H1 (cell line): ENCODE results near the gene RIMBP2. TPM values are rescaled to one million over a fixed set of nuclear protein-coding genes. Genes with fewer than 3 reads are reported as not detected.

Experiments used
- CTCF ChIA-PET: fragments of 300-600 bp; sonication (Branson Sonifier 250); formaldehyde crosslinking; loops from one replicate; lab custom pipeline; 2021; ENCODE audit not compliant: partially characterized antibody; lab: Charles Lee
- POLR2A ChIA-PET: fragments of 300-600 bp; sonication (Branson Sonifier 250); formaldehyde crosslinking; loops from one replicate; lab custom pipeline; 2021; ENCODE audit warnings: inconsistent platforms; ENCODE audit not compliant: partially characterized antibody; lab: Charles Lee
- DNase-seq, 2 experiments: peaks; one replicate each; pipeline versions ENCODE4 v3.0.0 to v3.0.0-alpha.2; 2010 to 2022; ENCODE audit warnings: low spot score in 2 of 2, low read depth in 1 of 2, mixed read lengths in 1 of 2
- FAIRE-seq: peaks from 2 replicates; lab custom pipeline; 2011; peaks lifted over from hg19 to GRCh38; lab: Jason Lieb, UNC
- H2AFZ ChIP-seq: 2 replicates; pipeline ENCODE4 v1.8.1; 2012; ENCODE audit warnings: low read length, inconsistent platforms
- H2AK5ac ChIP-seq: 2 replicates; pipeline ENCODE4 v1.6.1; 2013; ENCODE audit warnings: low read depth, low read length
- H2BK120ac ChIP-seq: replicated peaks from 2 replicates; pipeline ENCODE3; 2013; ENCODE audit warnings: low read depth, low read length, inconsistent platforms
- H2BK12ac ChIP-seq: 2 replicates; pipeline ENCODE4 v1.6.1; 2013; ENCODE audit warnings: low read depth, low read length
- H2BK15ac ChIP-seq: 2 replicates; pipeline ENCODE4 v1.6.1; 2013; ENCODE audit warnings: low read length
- H2BK20ac ChIP-seq: 2 replicates; pipeline ENCODE4 v1.6.1; 2013; ENCODE audit warnings: low read length
- H2BK5ac ChIP-seq: 2 replicates; pipeline ENCODE4 v1.6.1; 2013; ENCODE audit warnings: low read depth, low read length
- H3K14ac ChIP-seq: 2 replicates; pipeline ENCODE4 v1.6.1; 2013; ENCODE audit warnings: inconsistent platforms; ENCODE audit not compliant: insufficient read length
- H3K18ac ChIP-seq: 2 replicates; pipeline ENCODE4 v1.6.1; 2013; ENCODE audit warnings: low read length; ENCODE audit errors: extremely low read depth
- H3K23ac ChIP-seq: 2 replicates; pipeline ENCODE4 v1.6.1; 2013; ENCODE audit warnings: inconsistent platforms; ENCODE audit not compliant: insufficient read length
- H3K23me2 ChIP-seq: 2 replicates; pipeline ENCODE4 v1.6.1; 2013; ENCODE audit warnings: low read depth, low read length
- H3K27ac ChIP-seq: 2 replicates; pipeline ENCODE4 v1.6.1; 2011; ENCODE audit warnings: low read depth, low read length, inconsistent platforms
- H3K27me3 ChIP-seq, 4 experiments: replicated peaks in 1 of 4; 1 replicate in 1 of 4; 2 replicates in 3 of 4; pipeline versions ENCODE4 v1.6.1 to v1.8.1; 2011 to 2013; ENCODE audit warnings: low read length in 3 of 4, mild to moderate bottlenecking in 3 of 4, inconsistent platforms in 2 of 4, mixed read lengths in 2 of 4, moderate library complexity in 1 of 4; ENCODE audit not compliant: control insufficient read depth in 3 of 4, insufficient read depth in 3 of 4; ENCODE audit errors: extremely low read depth in 1 of 4
- H3K36me3 ChIP-seq, 4 experiments: 2 replicates each; pipeline versions ENCODE4 v1.6.1 to v1.8.1; 2011 to 2013; ENCODE audit warnings: mild to moderate bottlenecking in 4 of 4, low read length in 3 of 4, moderate library complexity in 2 of 4, control low read depth in 1 of 4, inconsistent platforms in 1 of 4; ENCODE audit not compliant: insufficient read depth in 4 of 4, control insufficient read depth in 2 of 4
- H3K4ac ChIP-seq: replicated peaks from 2 replicates; pipeline ENCODE3; 2013; ENCODE audit warnings: low read length, low read depth, mixed read lengths, inconsistent platforms; ENCODE audit not compliant: insufficient read length
- H3K4me1 ChIP-seq, 4 experiments: replicated peaks in 1 of 4; 1 replicate in 1 of 4; 2 replicates in 3 of 4; pipeline versions ENCODE4 v1.6.1 to v1.8.1; 2011 to 2013; ENCODE audit warnings: low read length in 3 of 4, inconsistent platforms in 2 of 4, mixed read lengths in 1 of 4; ENCODE audit not compliant: insufficient read depth in 4 of 4, control insufficient read depth in 3 of 4
- H3K4me2 ChIP-seq, 2 experiments: 2 replicates each; pipeline versions ENCODE4 v1.6.1 to v1.8.1; 2011 to 2013; ENCODE audit warnings: low read depth in 2 of 2, low read length in 2 of 2, control low read depth in 1 of 2, inconsistent platforms in 1 of 2, mild to moderate bottlenecking in 1 of 2; ENCODE audit not compliant: insufficient read depth in 1 of 2
- H3K4me3 ChIP-seq, 4 experiments: fragments of 200-600, 300-600 bp in 1 of 4; sonication (generic), shearing (Covaris generic), sonication (Bioruptor Twin) in 1 of 4; 2 replicates each; pipeline versions ENCODE4 v1.5.1 to v1.8.1; 2011 to 2016; ENCODE audit warnings: low read length in 4 of 4, low read depth in 3 of 4, control low read depth in 2 of 4, inconsistent platforms in 2 of 4, mild to moderate bottlenecking in 2 of 4, mixed read lengths in 1 of 4, moderate library complexity in 1 of 4; ENCODE audit not compliant: insufficient read depth in 2 of 4; ENCODE audit errors: extremely low read depth in 1 of 4
- H3K56ac ChIP-seq: replicated peaks from 2 replicates; pipeline ENCODE3; 2013; ENCODE audit warnings: low read depth, mild to moderate bottlenecking, mixed read lengths, low read length, inconsistent platforms; ENCODE audit not compliant: insufficient read length
- H3K79me1 ChIP-seq: 2 replicates; pipeline ENCODE4 v1.6.1; 2013; ENCODE audit warnings: low read depth, low read length, control low read depth
- H3K79me2 ChIP-seq, 2 experiments: 2 replicates each; pipeline versions ENCODE4 v1.6.1 to v1.8.1; 2012 to 2013; ENCODE audit warnings: low read length in 2 of 2, mild to moderate bottlenecking in 2 of 2, inconsistent platforms in 1 of 2; ENCODE audit not compliant: insufficient read depth in 2 of 2, control insufficient read depth in 1 of 2
- H3K9ac ChIP-seq, 4 experiments: replicated peaks in 1 of 4; 1 replicate in 1 of 4; 2 replicates in 3 of 4; pipeline versions ENCODE4 v1.6.1 to v1.8.1; 2011 to 2013; ENCODE audit warnings: low read depth in 3 of 4, low read length in 3 of 4, control low read depth in 2 of 4, mild to moderate bottlenecking in 2 of 4, moderate library complexity in 2 of 4, inconsistent platforms in 1 of 4; ENCODE audit errors: extremely low read depth in 1 of 4
- H3K9me3 ChIP-seq, 2 experiments: 2 replicates each; pipeline versions ENCODE4 v1.6.1 to v1.8.1; 2012 to 2013; ENCODE audit warnings: mild to moderate bottlenecking in 2 of 2, moderate library complexity in 2 of 2, control low read depth in 1 of 2, inconsistent platforms in 1 of 2, low read depth in 1 of 2, low read length in 1 of 2, mixed read lengths in 1 of 2; ENCODE audit not compliant: insufficient read depth in 2 of 2
- H4K20me1 ChIP-seq, 2 experiments: replicated peaks in 1 of 2; 2 replicates each; pipeline versions ENCODE3 to v1.8.1; 2011 to 2013; ENCODE audit warnings: inconsistent platforms in 2 of 2, low read length in 2 of 2, mild to moderate bottlenecking in 1 of 2; ENCODE audit not compliant: insufficient read depth in 2 of 2, control insufficient read depth in 1 of 2
- H4K5ac ChIP-seq: 2 replicates; pipeline ENCODE4 v1.6.1; 2013; ENCODE audit warnings: low read length, low read depth, mixed read lengths, inconsistent platforms; ENCODE audit not compliant: insufficient read length
- H4K8ac ChIP-seq: 2 replicates; pipeline ENCODE4 v1.8.0; 2013; ENCODE audit warnings: mild to moderate bottlenecking, moderate library complexity, low read length, inconsistent platforms; ENCODE audit not compliant: insufficient read depth; ENCODE audit errors: extremely low read depth
- H4K91ac ChIP-seq: replicated peaks from 2 replicates; pipeline ENCODE3; 2013; ENCODE audit warnings: low read length, mixed read lengths, inconsistent platforms; ENCODE audit not compliant: insufficient read length
- BACH1 ChIP-seq: IDR thresholded peaks from 2 replicates; pipeline ENCODE4 v1.6.1; 2012; ENCODE audit warnings: low read length, improper control_type of control experiment
- CEBPB ChIP-seq: IDR thresholded peaks from 2 replicates; pipeline ENCODE4 v1.6.1; 2012; ENCODE audit warnings: low read depth, low read length
- E2F6 ChIP-seq: IDR thresholded peaks from 2 replicates; pipeline ENCODE4 v1.6.1; 2012; ENCODE audit warnings: inconsistent platforms
- FOSL1 ChIP-seq: IDR thresholded peaks from 2 replicates; pipeline ENCODE4 v1.6.1; 2011; ENCODE audit warnings: mild to moderate bottlenecking, low read depth, low read length, moderate library complexity; ENCODE audit not compliant: insufficient read depth
- KDM1A ChIP-seq: fragments of 200-600, 300-600 bp; sonication (generic); IDR thresholded peaks from 2 replicates; pipeline ENCODE4 v1.7.1; 2016; ENCODE audit warnings: mild to moderate bottlenecking, low read length, borderline replicate concordance
- KDM4A ChIP-seq: IDR thresholded peaks from one replicate; pipeline ENCODE4 v1.7.1; 2012; ENCODE audit warnings: low read depth, mild to moderate bottlenecking, moderate library complexity, low read length, inconsistent platforms; ENCODE audit not compliant: severe bottlenecking
- KDM5A ChIP-seq: fragments of 200-600 bp; IDR thresholded peaks from 2 replicates; pipeline ENCODE4 v1.7.1; 2012; ENCODE audit warnings: mild to moderate bottlenecking, low read length, inconsistent platforms, mixed read lengths
- NRF1 ChIP-seq: IDR thresholded peaks from 2 replicates; pipeline ENCODE4 v1.6.1; 2011; ENCODE audit warnings: mild to moderate bottlenecking, low read depth, low read length, improper control_type of control experiment
- POLR2A ChIP-seq, 2 experiments: IDR thresholded peaks; 1 replicate in 1 of 2; 2 replicates in 1 of 2; pipeline ENCODE4 v1.6.1; 2011; ENCODE audit warnings: low read depth in 2 of 2, low read length in 2 of 2, mild to moderate bottlenecking in 2 of 2; ENCODE audit errors: control extremely low read depth in 1 of 2
- SIRT6 ChIP-seq: IDR thresholded peaks from one replicate; pipeline ENCODE4 v1.7.1; 2012; ENCODE audit warnings: low read length, inconsistent platforms
- WGBS, 2 experiments: shearing (Covaris generic) in 1 of 2; methylation state at CpG; one replicate each; pipeline versions ENCODE4 v1.1.6 to v1.1.7; 2013 to 2015; ENCODE audit warnings: low lambda C conversion rate in 2 of 2, mixed read lengths in 2 of 2, inconsistent platforms in 1 of 2, low coverage in 1 of 2, missing lambda C conversion rate in 1 of 2; ENCODE audit not compliant: insufficient replicate concordance in 2 of 2, insufficient coverage in 1 of 2, insufficient read length in 1 of 2; ENCODE audit errors: extremely low coverage in 1 of 2, missing lambda C conversion rate in 1 of 2; 5-methylcytosine and 5-hydroxymethylcytosine counted together
- polyA plus RNA-seq, 7 experiments: library from polyadenylated mRNA; depleted of rRNA in 3 of 7; stranded (reverse) in 5 of 7; unstranded in 2 of 7; fragments of >200 nt in 5 of 7; fragments of 200-250 nt in 2 of 7; gene quantifications; 1 replicate in 5 of 7; 2 replicates in 1 of 7; 4 replicates in 1 of 7; pipeline versions ENCODE4 v1.2.1 to v1.2.3, GENCODE V29; 2011 to 2013; ENCODE audit warnings: missing spikeins in 2 of 7, mixed read lengths in 2 of 7
- total RNA-seq: library from RNA; stranded (reverse); fragmentation: NEBNext Ultra II Directional; extraction: Animal tissue kit (Norgen Biotek cat#: 25700); gene quantifications from 2 replicates; pipeline ENCODE4 v1.2.1, GENCODE V29; 2021
- TF ChIP-seq, protein P1 (sequence below): IDR thresholded peaks from 2 replicates; pipeline ENCODE4 v1.6.1; 2011; ENCODE audit warnings: low read depth, mild to moderate bottlenecking, low read length; ENCODE audit not compliant: insufficient read depth
- TF ChIP-seq, protein P2 (sequence below): IDR thresholded peaks from 2 replicates; pipeline ENCODE4 v1.6.1; 2012; ENCODE audit warnings: inconsistent platforms

Gene RIMBP2
- total and polyA plus RNA-seq, 2 of the 8 experiments (the other 6 are each of a cell fraction or from before 2014, with no cell fraction given), result 0.18 to 0.65 TPM

DNA sequence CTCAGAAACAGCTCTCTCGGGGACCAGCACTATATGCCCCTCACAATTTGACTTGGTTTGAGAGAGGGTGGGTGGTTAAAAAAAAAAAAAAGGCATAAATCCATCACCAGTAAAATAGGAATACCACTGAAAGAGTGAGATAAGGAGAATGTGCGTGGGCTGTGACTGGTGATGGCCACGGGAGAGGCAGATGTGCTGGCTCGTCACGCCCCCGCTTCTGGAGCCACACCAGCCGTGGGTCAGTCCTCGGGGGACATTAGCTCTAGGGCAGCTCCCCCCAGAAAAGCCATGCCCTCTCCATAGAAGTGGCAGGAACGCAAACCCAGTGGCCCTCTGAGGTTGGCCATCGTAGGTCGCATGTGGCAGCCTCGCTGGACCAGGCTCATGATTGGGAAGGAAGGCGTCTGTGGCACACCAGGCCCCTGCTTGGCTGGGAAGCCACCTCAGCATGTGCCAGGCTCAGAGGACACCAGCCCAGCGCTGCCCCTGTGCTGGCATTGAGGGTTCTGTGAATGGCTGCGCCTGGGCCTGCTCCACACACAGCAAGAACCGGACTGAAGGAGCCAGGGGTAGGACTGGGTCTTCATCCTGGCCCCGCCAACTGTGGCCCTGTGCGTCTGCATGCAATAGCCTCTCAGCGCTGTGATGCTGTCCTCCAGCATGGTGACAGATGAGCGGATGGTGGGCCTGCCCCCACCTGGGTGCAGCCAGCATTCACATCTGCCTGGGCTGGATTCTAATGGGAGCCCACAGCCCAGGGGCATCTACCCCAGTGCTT lies 267.9 kb downstream of the RIMBP2 start:
- Histone ChIP-seq H3K9me3 (no peaks in the 10 kb centered on the region), H3K4me3 (no peak overlapping the region), H3K4ac (no peak overlapping the region), H3K14ac (no peak overlapping the region), H3K56ac (no peak overlapping the region), H3K23ac (no peak overlapping the region), H3K4me1 (no peaks in the 10 kb centered on the region), H2BK120ac (no peak overlapping the region), H4K91ac (no peak overlapping the region), H3K18ac (no peak overlapping the region), H4K20me1 (no peaks in the 10 kb centered on the region), H2BK15ac (no peak overlapping the region), H2BK5ac (no peak overlapping the region), H2BK20ac (no peak overlapping the region), H2BK12ac (no peak overlapping the region), H3K27me3 (no peaks in the 10 kb centered on the region), H3K27ac (no peak overlapping the region), H3K36me3 (no peaks in the 10 kb centered on the region), H3K79me2 (no peaks in the 10 kb centered on the region), H4K5ac (no peak overlapping the region), H4K8ac (no peak overlapping the region), H2AK5ac (no peak overlapping the region), H3K23me2 (no peaks in the 10 kb centered on the region; the same call in 1 of the 2 replicates), H3K79me1 (no peaks in the 10 kb centered on the region), H3K9ac (no peak overlapping the region), H2AFZ (no peak overlapping the region), H3K4me2 (no peak overlapping the region)
- WGBS, 2 experiments, result 96% methylated on average over 18 of the region's 20 CpGs; no CpG with 5 or more reads in 1 of the 2 experiments
- ChIA-PET CTCF (interaction anchor here (0.9 to 2.2 kb wide), 2 partner anchors 12 to 301 kb away, joined by 4 to 9 read pairs; no protein-coding TSS in a partner anchor), POLR2A (no interaction called here)
- no peak for TF ChIP-seq KDM5A
- no peak for TF ChIP-seq KDM4A
- TF ChIP-seq NRF1, result no peak
- TF ChIP-seq, protein P1, sequence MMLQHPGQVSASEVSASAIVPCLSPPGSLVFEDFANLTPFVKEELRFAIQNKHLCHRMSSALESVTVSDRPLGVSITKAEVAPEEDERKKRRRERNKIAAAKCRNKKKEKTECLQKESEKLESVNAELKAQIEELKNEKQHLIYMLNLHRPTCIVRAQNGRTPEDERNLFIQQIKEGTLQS, result no peak
- TF ChIP-seq KDM1A, result no peak
- TF ChIP-seq, protein P2, sequence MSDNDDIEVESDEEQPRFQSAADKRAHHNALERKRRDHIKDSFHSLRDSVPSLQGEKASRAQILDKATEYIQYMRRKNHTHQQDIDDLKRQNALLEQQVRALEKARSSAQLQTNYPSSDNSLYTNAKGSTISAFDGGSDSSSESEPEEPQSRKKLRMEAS, result no peak
- TF ChIP-seq E2F6, result no peak
- no peak for TF ChIP-seq CEBPB
- TF ChIP-seq FOSL1, result no peak
- no peak for TF ChIP-seq SIRT6
- no peak for TF ChIP-seq POLR2A (IDR thresholded peaks at IDR 0.05; ENCODE audit: control extremely low read depth in 1 of 2, low read depth in 2 of 2, low read length in 2 of 2)
- no peak for TF ChIP-seq BACH1
- FAIRE-seq (no peak), DNase-seq (no peak)
